Measurements from ENCODE around the gene FBXO8. TPM values are rescaled to one million over a fixed set of nuclear protein-coding genes. Genes with fewer than 3 reads are reported as not detected.

FBXO8 gene
- total RNA-seq, 3 donors from 2014 or later: 29.2 to 49.0 (median 35.2) TPM

DNA sequence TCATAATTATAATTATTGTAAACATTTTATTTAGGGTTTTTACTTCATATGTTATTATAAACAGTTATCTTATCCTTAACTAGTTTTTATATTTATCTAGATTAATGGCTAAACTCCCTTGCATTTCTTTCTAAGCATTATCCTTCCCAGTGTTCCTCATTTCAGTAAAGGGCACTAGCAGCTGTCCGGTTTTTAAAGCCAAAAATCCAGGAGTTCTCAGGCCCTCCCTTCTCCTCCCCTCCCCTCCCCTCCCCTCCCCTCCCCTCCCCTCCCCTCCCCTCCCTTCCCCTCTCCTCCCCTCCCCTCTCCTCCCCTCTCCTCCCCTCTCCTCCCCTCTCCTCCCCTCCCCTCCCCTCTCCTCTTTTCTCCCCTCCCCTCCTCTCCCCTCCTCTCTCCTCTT is 58.9 kb downstream of the FBXO8 start:
- Histone ChIP-seq H3K4me1 (no peaks in the 10 kb centered on the region), H3K4me3 (no peak overlapping the region), H3K27ac (no peak overlapping the region), H3K27me3 (peaks cover 0 to 6% of the 10 kb centered on the region in 2 donors), H3K9me3 (no peaks in the 10 kb centered on the region), H3K36me3 (no peaks in the 10 kb centered on the region)
- DNase-seq (ENCODE audit: low spot score in 2 of 2): no peak
- TF ChIP-seq CTCF (IDR thresholded peaks at IDR 0.05) (no peak), POLR2A (IDR thresholded peaks at IDR 0.05) (no peak), POLR2AphosphoS5 (IDR thresholded peaks at IDR 0.05) (no peak)
- intact Hi-C loops (cut with DNase I; ENCODE audit: low total_unique reads): no loop called here

- intact Hi-C loops (cut with DNase I; ENCODE audit: low total_unique reads): no loop called here
- DNase-seq (ENCODE audit: low spot score in 2 of 2): no peak
- Histone ChIP-seq H3K36me3 (no peaks in the 10 kb centered on the region), H3K27me3 (peaks cover 0 to 19% of the 10 kb centered on the region in 2 donors), H3K4me1 (peaks cover 0 to 8% of the 10 kb centered on the region in 2 donors), H3K27ac (no peak overlapping the region), H3K9me3 (no peaks in the 10 kb centered on the region), H3K4me3 (no peak overlapping the region)
- TF ChIP-seq POLR2A (IDR thresholded peaks at IDR 0.05): no peak
- peak in 1 of 3 donors; percentile 31 for TF ChIP-seq CTCF (IDR thresholded peaks at IDR 0.05)
- no peak for TF ChIP-seq POLR2AphosphoS5 (IDR thresholded peaks at IDR 0.05)
These were observed 61.1 kb downstream of the FBXO8 start for GRCh38 chr4:174222266-174222872.

- H3K9me3 ChIP-seq: no peaks in the 10 kb centered on the region
- H3K27me3 ChIP-seq: peaks cover 0 to 54% of the 10 kb centered on the region in 2 donors
- TF ChIP-seq POLR2A (IDR thresholded peaks at IDR 0.05): no peak
- no peak for TF ChIP-seq POLR2AphosphoS5 (IDR thresholded peaks at IDR 0.05)
- no peak for TF ChIP-seq CTCF (IDR thresholded peaks at IDR 0.05)
- H3K4me3 ChIP-seq: peak overlapping the region; percentile 15 to 60 (median 30)
- H3K36me3 ChIP-seq: no peaks in the 10 kb centered on the region
- DNase-seq (ENCODE audit: low spot score in 2 of 2): no peak
- intact Hi-C loops (cut with DNase I; ENCODE audit: low total_unique reads): no loop called here
- H3K4me1 ChIP-seq: peaks cover 0 to 14% of the 10 kb centered on the region in 2 donors
- no peak overlapping the region for H3K27ac ChIP-seq
These were observed 65.2 kb downstream of the FBXO8 start for GRCh38 chr4:174218127-174218790.

DNA sequence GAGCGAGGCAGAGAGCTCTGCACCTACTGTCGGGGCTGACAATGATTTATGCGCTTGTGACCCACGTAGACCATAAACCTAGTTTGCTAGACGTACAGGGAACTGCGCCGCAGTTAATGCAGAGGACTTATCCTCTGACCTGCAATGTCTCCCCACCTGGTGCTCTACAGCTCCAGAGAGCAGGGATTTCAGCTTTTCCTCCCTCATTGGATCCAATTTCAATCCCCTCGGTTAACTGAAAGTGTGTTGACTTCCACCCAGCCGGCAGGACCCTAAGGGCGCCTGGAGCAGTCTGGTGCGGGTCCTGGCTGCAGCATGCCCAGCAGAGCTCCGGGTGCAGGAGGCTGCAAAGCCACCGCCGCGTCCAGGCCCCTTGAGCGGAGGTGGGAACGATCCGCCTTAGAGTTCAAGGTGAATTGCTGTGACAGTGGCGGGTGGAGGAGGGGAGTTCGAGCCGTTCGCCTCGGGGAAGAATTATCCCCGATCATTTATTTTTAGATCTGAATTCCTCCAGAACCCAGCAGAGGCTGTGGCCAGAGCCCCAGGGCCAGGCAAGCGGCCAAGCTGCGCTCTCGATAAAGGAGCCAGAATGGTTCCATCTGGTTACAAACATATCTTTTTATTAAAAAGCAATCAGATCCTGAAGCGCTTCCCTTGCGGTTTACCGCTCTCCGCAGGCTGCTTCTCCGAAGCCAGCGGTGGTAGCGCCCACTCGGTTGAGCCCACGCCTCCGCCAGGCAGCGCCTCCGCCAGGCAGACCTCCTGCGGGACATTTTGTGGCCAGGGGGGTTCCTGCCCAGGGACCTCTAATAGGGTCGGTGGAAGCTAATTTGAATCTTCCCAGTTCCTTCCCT is 66.0 kb downstream of the FBXO8 start:
- intact Hi-C loops (cut with DNase I; ENCODE audit: low total_unique reads): no loop called here
- H3K27me3 ChIP-seq: peaks cover 0 to 60% of the 10 kb centered on the region in 2 donors
- no peak overlapping the region for H3K27ac ChIP-seq
- TF ChIP-seq POLR2AphosphoS5 (IDR thresholded peaks at IDR 0.05) (no peak), CTCF (IDR thresholded peaks at IDR 0.05) (no peak), POLR2A (IDR thresholded peaks at IDR 0.05) (no peak)
- H3K9me3 ChIP-seq: no peaks in the 10 kb centered on the region
- H3K4me3 ChIP-seq: peak overlapping the region; percentile 15 to 60 (median 30)
- no peaks in the 10 kb centered on the region for H3K36me3 ChIP-seq
- DNase-seq (ENCODE audit: low spot score in 2 of 2): no peak
- H3K4me1 ChIP-seq: peaks cover 0 to 14% of the 10 kb centered on the region in 2 donors

All from breast epithelium (tissue), 4 donors.